A673 (cell line): ENCODE results near the gene CTNNA3.

ENCODE experiments used
- CTCF ChIP-seq: fragments of 300-800, 200-600 bp; sonication (generic); conservative IDR thresholded peaks from 2 replicates; pipeline ENCODE4 v1.5.1; 2017; ENCODE audit warnings: low read depth, mild to moderate bottlenecking, antibody characterized with exemption, low read length, moderate library complexity, mixed read lengths
- EZH2 ChIP-seq: fragments of 200-600 bp; sonication (generic); IDR thresholded peaks from 2 replicates; pipeline ENCODE4 v1.6.1; 2017; ENCODE audit warnings: borderline replicate concordance, low read depth, mild to moderate bottlenecking, mixed read lengths, antibody characterized with exemption, low read length; ENCODE audit not compliant: poor library complexity, severe bottlenecking

- TF ChIP-seq EZH2 (no peak), CTCF (no peak)
These were observed 453.5 kb downstream of the CTNNA3 start for GRCh38 chr10:67242528-67242927.
